K562 (cell line): Measurements from ENCODE around the gene FASN. TPM values are rescaled to one million over a fixed set of nuclear protein-coding genes. Genes with fewer than 3 reads are reported as not detected.

Source experiments
- ADNP ChIP-seq: fragments of 200-800 bp; sonication (Bioruptor generic); IDR thresholded peaks from 2 replicates; pipeline ENCODE4 v1.6.1; 2016; ENCODE audit warnings: missing genetic modification characterization, missing compliant biosample characterization
- CAMTA2 ChIP-seq: fragments of 250-450 bp; sonication (Bioruptor Pico); conservative IDR thresholded peaks from 2 replicates; pipeline ENCODE4 v1.5.1; 2022
- CBX2 ChIP-seq: fragments of 200-600 bp; sonication (generic); IDR thresholded peaks from one replicate; pipeline ENCODE4 v1.6.1; 2012; ENCODE audit warnings: mild to moderate bottlenecking, low read length, inconsistent platforms; ENCODE audit not compliant: insufficient read depth, poor library complexity, severe bottlenecking
- DMBX1 ChIP-seq: fragments of 250-450 bp; sonication (Bioruptor Pico); IDR thresholded peaks from 2 replicates; pipeline ENCODE4 v1.8.0; 2022; ENCODE audit warnings: inconsistent platforms, mild to moderate bottlenecking, moderate library complexity, borderline replicate concordance
- GTF2B ChIP-seq: IDR thresholded peaks from 2 replicates; pipeline ENCODE4 v1.6.1; 2011; ENCODE audit not compliant: insufficient read length; ENCODE audit errors: extremely low read depth
- MYC ChIP-seq, 2 experiments: fragments of 250-450 bp in 1 of 2; sonication (Bioruptor Pico) in 1 of 2; IDR thresholded peaks; 2 replicates each; pipeline versions ENCODE4 v1.5.1 to v1.6.1; 2012 to 2021; ENCODE audit warnings: low read depth in 2 of 2, borderline replicate concordance in 1 of 2, improper control_type of control experiment in 1 of 2, low read length in 1 of 2, mild to moderate bottlenecking in 1 of 2, moderate library complexity in 1 of 2
- POLR2G ChIP-seq: fragments of 200-400 bp; formaldehyde crosslinking; IDR thresholded peaks from 2 replicates; pipeline ENCODE4 v1.6.1; 2017; ENCODE audit warnings: low read depth, mild to moderate bottlenecking, antibody characterized with exemption, low read length, moderate library complexity
- polyA plus RNA-seq, 8 experiments: library from polyadenylated mRNA; depleted of rRNA in 4 of 8; stranded (reverse) in 5 of 8; unstranded in 3 of 8; fragments of >200 nt; fragmentation: Nextera tagmentation in 2 of 8; fragmentation: Illumina TruSeq in 1 of 8; extraction: Ambion mirVana in 2 of 8; extraction: Trizol in 1 of 8; gene quantifications; 2 replicates each; pipeline versions ENCODE4 v1.2.1 to v1.2.3, GENCODE V29; 2011 to 2014; ENCODE audit warnings: inconsistent platforms in 1 of 8, missing spikeins in 1 of 8
- total RNA-seq, 7 experiments: library from RNA; depleted of rRNA in 6 of 7; stranded (reverse); fragments of >200 nt in 6 of 7; fragmentation: Illumina TruSeq in 2 of 7; extraction: Trizol in 2 of 7; gene quantifications; 2 replicates each; pipeline versions ENCODE4 v1.2.1 to v1.2.3, GENCODE V29; 2011 to 2021; ENCODE audit warnings: low replicate concordance in 1 of 7
- TF ChIP-seq, protein P1 (sequence below): fragments of 250-450 bp; sonication (Bioruptor Pico); IDR thresholded peaks from 2 replicates; pipeline ENCODE4 v1.8.0; 2021; ENCODE audit warnings: mild to moderate bottlenecking, moderate library complexity
- TF ChIP-seq, protein P2 (sequence below): fragments of 250-450 bp; sonication (Bioruptor Pico); IDR thresholded peaks from 2 replicates; pipeline ENCODE4 v1.4.0; 2020; ENCODE audit warnings: mild to moderate bottlenecking, moderate library complexity
- TF ChIP-seq, protein P3 (sequence below): sonication (generic); formaldehyde crosslinking; IDR thresholded peaks from 2 replicates; pipeline ENCODE4 v1.8.0; 2022; ENCODE audit warnings: mild to moderate bottlenecking, missing genetic modification reagents, borderline replicate concordance
- TF ChIP-seq, protein P4 (sequence below): fragments of 250-450 bp; sonication (Bioruptor Pico); IDR thresholded peaks from 2 replicates; pipeline ENCODE4 v1.5.0; 2021; ENCODE audit warnings: mild to moderate bottlenecking, borderline replicate concordance

Gene FASN
- total and polyA plus RNA-seq, 9 of the 15 experiments (the other 6 are each of a cell fraction or from before 2014, with no cell fraction given), result 0.15 to 663 (median 49.9) TPM

GRCh38 chr17:82077617-82078358 is 20.2 kb downstream of the FASN start (continued):
- no peak for TF ChIP-seq MYC (IDR thresholded peaks at IDR 0.05; ENCODE audit: low read depth, low read length)
- TF ChIP-seq MYC (CRISPR knock-in tag; IDR thresholded peaks at IDR 0.05; ENCODE audit: borderline replicate concordance, low read depth), result no peak
- TF ChIP-seq, protein P1, sequence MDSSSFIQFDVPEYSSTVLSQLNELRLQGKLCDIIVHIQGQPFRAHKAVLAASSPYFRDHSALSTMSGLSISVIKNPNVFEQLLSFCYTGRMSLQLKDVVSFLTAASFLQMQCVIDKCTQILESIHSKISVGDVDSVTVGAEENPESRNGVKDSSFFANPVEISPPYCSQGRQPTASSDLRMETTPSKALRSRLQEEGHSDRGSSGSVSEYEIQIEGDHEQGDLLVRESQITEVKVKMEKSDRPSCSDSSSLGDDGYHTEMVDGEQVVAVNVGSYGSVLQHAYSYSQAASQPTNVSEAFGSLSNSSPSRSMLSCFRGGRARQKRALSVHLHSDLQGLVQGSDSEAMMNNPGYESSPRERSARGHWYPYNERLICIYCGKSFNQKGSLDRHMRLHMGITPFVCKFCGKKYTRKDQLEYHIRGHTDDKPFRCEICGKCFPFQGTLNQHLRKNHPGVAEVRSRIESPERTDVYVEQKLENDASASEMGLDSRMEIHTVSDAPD (CRISPR knock-in tag), result no peak
- no peak for TF ChIP-seq GTF2B
- TF ChIP-seq ADNP (tag), result no peak
- TF ChIP-seq, protein P2, sequence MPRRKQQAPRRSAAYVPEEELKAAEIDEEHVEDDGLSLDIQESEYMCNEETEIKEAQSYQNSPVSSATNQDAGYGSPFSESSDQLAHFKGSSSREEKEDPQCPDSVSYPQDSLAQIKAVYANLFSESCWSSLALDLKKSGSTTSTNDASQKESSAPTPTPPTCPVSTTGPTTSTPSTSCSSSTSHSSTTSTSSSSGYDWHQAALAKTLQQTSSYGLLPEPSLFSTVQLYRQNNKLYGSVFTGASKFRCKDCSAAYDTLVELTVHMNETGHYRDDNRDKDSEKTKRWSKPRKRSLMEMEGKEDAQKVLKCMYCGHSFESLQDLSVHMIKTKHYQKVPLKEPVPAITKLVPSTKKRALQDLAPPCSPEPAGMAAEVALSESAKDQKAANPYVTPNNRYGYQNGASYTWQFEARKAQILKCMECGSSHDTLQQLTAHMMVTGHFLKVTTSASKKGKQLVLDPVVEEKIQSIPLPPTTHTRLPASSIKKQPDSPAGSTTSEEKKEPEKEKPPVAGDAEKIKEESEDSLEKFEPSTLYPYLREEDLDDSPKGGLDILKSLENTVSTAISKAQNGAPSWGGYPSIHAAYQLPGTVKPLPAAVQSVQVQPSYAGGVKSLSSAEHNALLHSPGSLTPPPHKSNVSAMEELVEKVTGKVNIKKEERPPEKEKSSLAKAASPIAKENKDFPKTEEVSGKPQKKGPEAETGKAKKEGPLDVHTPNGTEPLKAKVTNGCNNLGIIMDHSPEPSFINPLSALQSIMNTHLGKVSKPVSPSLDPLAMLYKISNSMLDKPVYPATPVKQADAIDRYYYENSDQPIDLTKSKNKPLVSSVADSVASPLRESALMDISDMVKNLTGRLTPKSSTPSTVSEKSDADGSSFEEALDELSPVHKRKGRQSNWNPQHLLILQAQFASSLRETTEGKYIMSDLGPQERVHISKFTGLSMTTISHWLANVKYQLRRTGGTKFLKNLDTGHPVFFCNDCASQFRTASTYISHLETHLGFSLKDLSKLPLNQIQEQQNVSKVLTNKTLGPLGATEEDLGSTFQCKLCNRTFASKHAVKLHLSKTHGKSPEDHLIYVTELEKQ (CRISPR knock-in tag), result no peak
- TF ChIP-seq DMBX1 (CRISPR knock-in tag), result no peak
- no peak for TF ChIP-seq CAMTA2 (CRISPR knock-in tag)
- TF ChIP-seq, protein P3, sequence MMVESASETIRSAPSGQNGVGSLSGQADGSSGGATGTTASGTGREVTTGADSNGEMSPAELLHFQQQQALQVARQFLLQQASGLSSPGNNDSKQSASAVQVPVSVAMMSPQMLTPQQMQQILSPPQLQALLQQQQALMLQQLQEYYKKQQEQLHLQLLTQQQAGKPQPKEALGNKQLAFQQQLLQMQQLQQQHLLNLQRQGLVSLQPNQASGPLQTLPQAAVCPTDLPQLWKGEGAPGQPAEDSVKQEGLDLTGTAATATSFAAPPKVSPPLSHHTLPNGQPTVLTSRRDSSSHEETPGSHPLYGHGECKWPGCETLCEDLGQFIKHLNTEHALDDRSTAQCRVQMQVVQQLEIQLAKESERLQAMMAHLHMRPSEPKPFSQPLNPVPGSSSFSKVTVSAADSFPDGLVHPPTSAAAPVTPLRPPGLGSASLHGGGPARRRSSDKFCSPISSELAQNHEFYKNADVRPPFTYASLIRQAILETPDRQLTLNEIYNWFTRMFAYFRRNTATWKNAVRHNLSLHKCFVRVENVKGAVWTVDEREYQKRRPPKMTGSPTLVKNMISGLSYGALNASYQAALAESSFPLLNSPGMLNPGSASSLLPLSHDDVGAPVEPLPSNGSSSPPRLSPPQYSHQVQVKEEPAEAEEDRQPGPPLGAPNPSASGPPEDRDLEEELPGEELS (CRISPR knock-in tag), result no peak
- TF ChIP-seq, protein P4, sequence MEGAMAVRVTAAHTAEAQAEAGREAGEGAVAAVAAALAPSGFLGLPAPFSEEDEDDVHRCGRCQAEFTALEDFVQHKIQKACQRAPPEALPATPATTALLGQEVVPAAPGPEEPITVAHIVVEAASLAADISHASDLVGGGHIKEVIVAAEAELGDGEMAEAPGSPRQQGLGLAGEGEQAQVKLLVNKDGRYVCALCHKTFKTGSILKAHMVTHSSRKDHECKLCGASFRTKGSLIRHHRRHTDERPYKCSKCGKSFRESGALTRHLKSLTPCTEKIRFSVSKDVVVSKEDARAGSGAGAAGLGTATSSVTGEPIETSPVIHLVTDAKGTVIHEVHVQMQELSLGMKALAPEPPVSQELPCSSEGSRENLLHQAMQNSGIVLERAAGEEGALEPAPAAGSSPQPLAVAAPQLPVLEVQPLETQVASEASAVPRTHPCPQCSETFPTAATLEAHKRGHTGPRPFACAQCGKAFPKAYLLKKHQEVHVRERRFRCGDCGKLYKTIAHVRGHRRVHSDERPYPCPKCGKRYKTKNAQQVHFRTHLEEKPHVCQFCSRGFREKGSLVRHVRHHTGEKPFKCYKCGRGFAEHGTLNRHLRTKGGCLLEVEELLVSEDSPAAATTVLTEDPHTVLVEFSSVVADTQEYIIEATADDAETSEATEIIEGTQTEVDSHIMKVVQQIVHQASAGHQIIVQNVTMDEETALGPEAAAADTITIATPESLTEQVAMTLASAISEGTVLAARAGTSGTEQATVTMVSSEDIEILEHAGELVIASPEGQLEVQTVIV (CRISPR knock-in tag), result no peak
- peak; percentile 74 for TF ChIP-seq POLR2G
- no peak for TF ChIP-seq CBX2
